H9 (cell line): Measurements from ENCODE around the gene PPM1H. TPM values are rescaled to one million over a fixed set of nuclear protein-coding genes. Genes with fewer than 3 reads are reported as not detected.

Experiments
- DNase-seq: peaks from one replicate; pipeline ENCODE4 v3.0.0-alpha.2; 2017
- H2AFZ ChIP-seq: one replicate; pipeline ENCODE4 v1.6.1; 2013; ENCODE audit warnings: mild to moderate bottlenecking, low read length, control low read depth, moderate library complexity
- H2AK5ac ChIP-seq: 2 replicates; pipeline ENCODE4 v1.6.1; 2013; ENCODE audit warnings: low read length, control low read depth, mixed read lengths; ENCODE audit not compliant: insufficient read length
- H2BK120ac ChIP-seq: one replicate; pipeline ENCODE4 v1.6.1; 2013; ENCODE audit warnings: low read depth, mild to moderate bottlenecking, low read length, control low read depth, inconsistent platforms; ENCODE audit not compliant: poor library complexity, severe bottlenecking
- H2BK12ac ChIP-seq: 2 replicates; pipeline ENCODE4 v1.6.1; 2013; ENCODE audit warnings: low read length, control low read depth, mixed read lengths, low read depth; ENCODE audit not compliant: insufficient read length
- H2BK15ac ChIP-seq: 2 replicates; pipeline ENCODE4 v1.6.1; 2013; ENCODE audit warnings: low read depth, low read length, control low read depth
- H2BK20ac ChIP-seq: one replicate; pipeline ENCODE4 v1.6.1; 2013; ENCODE audit warnings: low read depth, mild to moderate bottlenecking, low read length, control low read depth, inconsistent platforms; ENCODE audit not compliant: poor library complexity, severe bottlenecking
- H2BK5ac ChIP-seq: 2 replicates; pipeline ENCODE4 v1.6.1; 2013; ENCODE audit warnings: low read length, control low read depth, mixed read lengths; ENCODE audit not compliant: insufficient read length
- H3K14ac ChIP-seq: 2 replicates; pipeline ENCODE4 v1.6.1; 2013; ENCODE audit warnings: low read length, control low read depth; ENCODE audit not compliant: insufficient read depth
- H3K18ac ChIP-seq: 2 replicates; pipeline ENCODE4 v1.6.1; 2013; ENCODE audit warnings: low read depth, mild to moderate bottlenecking, mixed read lengths, low read length, control low read depth; ENCODE audit not compliant: insufficient read length
- H3K23ac ChIP-seq: 2 replicates; pipeline ENCODE4 v1.6.1; 2013; ENCODE audit warnings: low read length, control low read depth, mixed read lengths, low read depth; ENCODE audit not compliant: insufficient read length
- H3K23me2 ChIP-seq: 2 replicates; pipeline ENCODE4 v1.6.1; 2013; ENCODE audit warnings: low read depth, mild to moderate bottlenecking, mixed read lengths, low read length, control low read depth; ENCODE audit not compliant: insufficient read length, poor library complexity, severe bottlenecking
- H3K27ac ChIP-seq: 2 replicates; pipeline ENCODE4 v1.5.1; 2013; ENCODE audit warnings: low read length, control low read depth, mixed read lengths, low read depth; ENCODE audit not compliant: insufficient read length
- H3K27me3 ChIP-seq: 2 replicates; pipeline ENCODE4 v1.6.1; 2013; ENCODE audit warnings: low read length, control low read depth, inconsistent platforms; ENCODE audit not compliant: insufficient read depth
- H3K4ac ChIP-seq: 2 replicates; pipeline ENCODE4 v1.6.1; 2013; ENCODE audit warnings: low read depth, mild to moderate bottlenecking, control low read depth, inconsistent platforms, low read length, moderate library complexity
- H3K4me1 ChIP-seq: 2 replicates; pipeline ENCODE4 v1.6.1; 2013; ENCODE audit warnings: low read length, control low read depth, inconsistent platforms; ENCODE audit not compliant: insufficient read depth
- H3K4me2 ChIP-seq: 2 replicates; pipeline ENCODE4 v1.6.1; 2013; ENCODE audit warnings: low read length, control low read depth, mixed read lengths; ENCODE audit not compliant: insufficient read length, insufficient read depth
- H3K56ac ChIP-seq: 2 replicates; pipeline ENCODE4 v1.6.1; 2013; ENCODE audit warnings: low read depth, mild to moderate bottlenecking, mixed read lengths, low read length, control low read depth; ENCODE audit not compliant: insufficient read length
- H3K79me1 ChIP-seq: 2 replicates; pipeline ENCODE4 v1.6.1; 2013; ENCODE audit warnings: low read depth, mild to moderate bottlenecking, moderate library complexity, low read length, control low read depth, inconsistent platforms; ENCODE audit not compliant: insufficient read depth, poor library complexity, severe bottlenecking
- H3K79me2 ChIP-seq: 2 replicates; pipeline ENCODE4 v1.6.1; 2013; ENCODE audit warnings: low read length, control low read depth, inconsistent platforms; ENCODE audit not compliant: insufficient read depth
- H3K9ac ChIP-seq: 2 replicates; pipeline ENCODE4 v1.6.1; 2013; ENCODE audit warnings: low read length, control low read depth, mixed read lengths; ENCODE audit not compliant: insufficient read length; ENCODE audit errors: extremely low read depth
- H3K9me3 ChIP-seq: one replicate; pipeline ENCODE4 v1.6.1; 2013; ENCODE audit warnings: low read depth, low read length, inconsistent platforms; ENCODE audit not compliant: control insufficient read depth
- H3T11ph ChIP-seq: one replicate; pipeline ENCODE4 v1.6.1; 2013; ENCODE audit warnings: mild to moderate bottlenecking, low read length, control low read depth, inconsistent platforms
- H4K20me1 ChIP-seq: one replicate; pipeline ENCODE4 v1.6.1; 2013; ENCODE audit not compliant: control insufficient read depth, insufficient read length, insufficient read depth
- H4K5ac ChIP-seq: 2 replicates; pipeline ENCODE4 v1.6.1; 2013; ENCODE audit warnings: low read depth, mild to moderate bottlenecking, mixed read lengths, low read length, control low read depth; ENCODE audit not compliant: insufficient read length
- H4K8ac ChIP-seq: replicated peaks from 2 replicates; pipeline ENCODE4 v1.6.1; 2013; ENCODE audit warnings: low read length, control low read depth, mixed read lengths, low read depth; ENCODE audit not compliant: insufficient read length
- H4K91ac ChIP-seq: 2 replicates; pipeline ENCODE4 v1.6.1; 2013; ENCODE audit warnings: low read depth, mild to moderate bottlenecking, moderate library complexity, mixed read lengths, low read length, control low read depth; ENCODE audit not compliant: insufficient read length
- H3K27ac Mint-ChIP-seq, 3 experiments: 2 replicates in 2 of 3; 3 replicates in 1 of 3; pipeline ENCODE4 v1.8.0; 2020 to 2021; ENCODE audit warnings: mixed read lengths in 3 of 3, mild to moderate bottlenecking in 1 of 3, moderate library complexity in 1 of 3
- H3K27me3 Mint-ChIP-seq: 2 replicates; pipeline ENCODE4 v1.8.0; 2021; ENCODE audit warnings: low read depth, mild to moderate bottlenecking, moderate library complexity, mixed read lengths
- H3K36me3 Mint-ChIP-seq, 3 experiments: 2 replicates in 2 of 3; 3 replicates in 1 of 3; pipeline ENCODE4 v1.8.0; 2020 to 2021; ENCODE audit warnings: low read depth in 3 of 3, mixed read lengths in 3 of 3; ENCODE audit not compliant: insufficient read depth in 1 of 3
- H3K4me1 Mint-ChIP-seq, 2 experiments: 2 replicates each; pipeline ENCODE4 v1.8.0; 2020; ENCODE audit warnings: mixed read lengths in 2 of 2
- H3K4me3 Mint-ChIP-seq, 2 experiments: 2 replicates in 1 of 2; 3 replicates in 1 of 2; pipeline ENCODE4 v1.8.0; 2020 to 2021; ENCODE audit warnings: mild to moderate bottlenecking in 2 of 2, mixed read lengths in 2 of 2, moderate library complexity in 1 of 2
- H3K9me3 Mint-ChIP-seq, 2 experiments: 2 replicates in 1 of 2; 3 replicates in 1 of 2; pipeline ENCODE4 v1.8.0; 2020; ENCODE audit warnings: mild to moderate bottlenecking in 2 of 2, mixed read lengths in 2 of 2, moderate library complexity in 1 of 2
- WGBS: extraction: QIAGEN DNeasy Blood & Tissue Kit; methylation state at CpG from one replicate; pipeline ENCODE4 v1.1.7; 2013; ENCODE audit warnings: missing lambda C conversion rate, low lambda C conversion rate, mixed read lengths; ENCODE audit not compliant: insufficient read length; ENCODE audit errors: extremely low coverage; 5-methylcytosine and 5-hydroxymethylcytosine counted together
- total RNA-seq: library from RNA; stranded (reverse); gene quantifications from 2 replicates; pipeline ENCODE4 v1.2.1, GENCODE V29; 2021
- TF ChIP-seq, protein P1 (sequence below): fragments of 200-600 bp; sonication (generic); conservative IDR thresholded peaks from 3 replicates; pipeline ENCODE4 v1.8.0; 2021; ENCODE audit warnings: antibody characterized with exemption, mild to moderate bottlenecking

PPM1H gene
- total RNA-seq, 1 experiment from 2014 or later, result 22.1 TPM

DNA sequence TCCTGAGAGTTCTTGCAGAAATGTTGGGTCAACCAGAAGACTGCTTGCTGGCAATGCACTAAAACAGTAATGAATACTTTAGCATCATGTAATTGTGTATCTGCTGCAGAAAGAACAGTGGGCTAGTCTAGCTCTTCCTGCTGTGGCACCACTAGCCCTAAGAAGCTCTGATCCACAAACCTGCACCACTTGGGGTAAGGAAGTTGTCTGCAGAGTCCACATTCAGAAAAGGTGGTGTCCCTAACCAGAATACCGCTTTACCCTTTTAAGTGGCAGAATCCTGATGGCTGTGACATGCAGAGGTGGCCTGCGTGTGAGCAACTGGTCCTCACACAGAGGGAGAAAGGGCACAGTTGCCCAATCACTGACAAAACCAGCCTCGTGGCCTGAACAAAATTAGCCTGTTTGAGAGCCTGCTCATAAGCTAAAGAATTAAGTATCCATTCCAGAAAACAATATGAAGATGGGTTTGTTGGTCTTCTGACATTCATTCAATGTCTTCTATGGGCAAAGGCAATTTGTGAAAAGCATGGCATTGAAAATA is 165.8 kb downstream of the PPM1H start:
- Histone ChIP-seq H3K79me1 (no peaks in the 10 kb centered on the region), H3T11ph (no peak overlapping the region), H4K5ac (no peak overlapping the region), H2BK20ac (no peak overlapping the region), H3K9me3 (no peaks in the 10 kb centered on the region), H3K14ac (no peak overlapping the region), H2BK12ac (no peak overlapping the region), H4K8ac (no peak overlapping the region), H3K9ac (no peak overlapping the region), H3K18ac (no peak overlapping the region), H3K4me2 (no peak overlapping the region), H2BK5ac (no peak overlapping the region), H2AFZ (no peak overlapping the region), H3K23me2 (no peaks in the 10 kb centered on the region), H3K56ac (no peak overlapping the region), H4K91ac (no peak overlapping the region), H3K79me2 (no peaks in the 10 kb centered on the region), H2BK120ac (no peak overlapping the region), H3K27ac (no peak overlapping the region), H3K4me1 (peaks cover 3% of the 10 kb centered on the region; the same call in 1 of the 2 replicates), H3K4ac (no peak overlapping the region), H2AK5ac (no peak overlapping the region), H3K23ac (no peak overlapping the region), H2BK15ac (no peak overlapping the region), H4K20me1 (no peaks in the 10 kb centered on the region), H3K27me3 (no peaks in the 10 kb centered on the region)
- TF ChIP-seq, protein P1, sequence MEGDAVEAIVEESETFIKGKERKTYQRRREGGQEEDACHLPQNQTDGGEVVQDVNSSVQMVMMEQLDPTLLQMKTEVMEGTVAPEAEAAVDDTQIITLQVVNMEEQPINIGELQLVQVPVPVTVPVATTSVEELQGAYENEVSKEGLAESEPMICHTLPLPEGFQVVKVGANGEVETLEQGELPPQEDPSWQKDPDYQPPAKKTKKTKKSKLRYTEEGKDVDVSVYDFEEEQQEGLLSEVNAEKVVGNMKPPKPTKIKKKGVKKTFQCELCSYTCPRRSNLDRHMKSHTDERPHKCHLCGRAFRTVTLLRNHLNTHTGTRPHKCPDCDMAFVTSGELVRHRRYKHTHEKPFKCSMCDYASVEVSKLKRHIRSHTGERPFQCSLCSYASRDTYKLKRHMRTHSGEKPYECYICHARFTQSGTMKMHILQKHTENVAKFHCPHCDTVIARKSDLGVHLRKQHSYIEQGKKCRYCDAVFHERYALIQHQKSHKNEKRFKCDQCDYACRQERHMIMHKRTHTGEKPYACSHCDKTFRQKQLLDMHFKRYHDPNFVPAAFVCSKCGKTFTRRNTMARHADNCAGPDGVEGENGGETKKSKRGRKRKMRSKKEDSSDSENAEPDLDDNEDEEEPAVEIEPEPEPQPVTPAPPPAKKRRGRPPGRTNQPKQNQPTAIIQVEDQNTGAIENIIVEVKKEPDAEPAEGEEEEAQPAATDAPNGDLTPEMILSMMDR, result no peak
- Mint-ChIP-seq H3K9me3 (no peaks in the 10 kb centered on the region), H3K27me3 (peaks cover 3% of the 10 kb centered on the region; the same call in 1 of the 2 replicates), H3K36me3 (peaks cover 0 to 6% (median 5%) of the 10 kb centered on the region in 3 experiments; a peak in 4 of 7 replicates), H3K4me3 (no peak overlapping the region), H3K4me1 (peaks cover 30 to 37% of the 10 kb centered on the region in 2 experiments), H3K27ac (0 out of 7 replicates have a peak overlapping the region, but pooled peaks of 1 of the 3 experiments have one; percentile 25)
- DNase-seq, result no peak
- WGBS, result no CpG with 5 or more reads among the region's 3 CpGs
